Glomerular visceral epithelial cell (primary cell): ENCODE results near the gene SWSAP1.
A peak's percentile ranks its signal among the peaks of the same experiment; 100 is the strongest.
"Not testable (repeated sequence)": the region's sequence is repeated elsewhere in the genome, so short reads cannot be mapped to it uniquely, and the experiment has no call there.

ENCODE experiments used
- DNase-seq: peaks from one replicate; pipeline ENCODE4 v3.0.0-alpha.2; 2016; ENCODE audit errors: extremely low spot score

The SWSAP1 gene

DNA sequence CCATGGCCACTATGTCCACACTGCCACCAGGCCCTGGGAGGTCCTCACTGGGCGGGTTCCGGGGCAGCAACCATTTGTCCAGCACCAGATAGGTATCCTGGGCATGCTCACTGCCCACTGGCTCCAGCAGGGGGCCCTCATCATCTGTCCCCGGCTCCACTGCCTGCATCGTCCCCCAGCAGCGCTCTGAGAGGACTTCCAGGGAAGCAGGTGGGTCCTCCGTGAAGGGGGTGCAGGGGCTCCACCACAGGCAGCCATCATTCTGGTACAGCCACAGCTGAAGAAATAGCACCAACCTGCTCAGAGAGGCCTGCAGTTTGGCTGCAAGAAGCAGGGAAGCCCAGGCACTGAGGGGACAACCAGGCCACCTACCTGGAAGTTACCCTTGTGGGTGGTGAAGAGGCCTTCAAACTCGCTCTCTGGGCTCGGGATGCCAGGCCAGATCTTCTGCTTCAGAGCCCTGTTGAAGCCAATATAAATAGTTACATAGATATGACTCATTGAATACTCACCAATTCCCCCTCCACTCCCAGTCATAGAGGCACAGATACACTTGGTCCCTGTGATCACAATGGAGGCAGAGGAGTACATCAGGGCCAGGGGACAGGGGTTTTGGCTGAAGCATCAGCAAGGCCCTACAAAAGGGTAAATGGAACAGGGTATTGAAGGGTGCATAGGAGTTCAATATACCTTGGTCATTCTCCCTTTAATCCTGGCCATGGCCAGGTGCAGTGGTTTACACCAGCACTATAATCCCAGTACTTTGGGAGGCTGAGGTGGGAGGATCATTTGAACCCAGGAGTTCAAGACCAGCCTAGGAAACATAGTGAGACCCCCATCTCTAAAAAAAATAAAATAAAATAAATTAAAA lies 4.1 kb downstream of the SWSAP1 start:
- DNase-seq: peak; percentile 76

DNA sequence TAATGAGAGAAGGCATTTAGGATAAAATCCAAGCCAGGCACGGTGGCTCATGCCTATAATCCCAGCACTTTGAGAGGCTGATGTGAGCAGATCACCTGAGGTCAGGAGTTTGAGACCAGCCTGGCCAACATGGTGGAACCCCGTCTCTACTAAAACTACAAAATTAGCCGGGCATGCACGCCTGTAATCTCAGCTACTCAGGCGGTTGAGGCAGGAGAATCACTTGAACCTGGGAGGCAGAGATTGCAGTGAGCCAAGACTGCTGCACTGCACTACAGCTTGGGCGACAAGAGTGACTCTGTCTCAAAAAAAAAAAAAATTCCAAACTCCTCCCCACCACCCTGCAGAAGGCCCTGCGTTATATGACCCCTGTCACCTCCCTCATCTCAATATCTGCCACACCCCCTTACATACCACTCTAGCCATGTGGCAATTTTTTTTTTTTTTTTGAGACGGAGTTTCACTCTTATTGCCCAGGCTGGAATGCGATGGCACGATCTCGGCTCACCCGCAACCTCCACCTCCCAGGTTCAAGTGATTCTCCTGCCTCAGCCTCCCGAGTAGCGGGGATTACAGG lies 4.9 kb downstream of the SWSAP1 start:
- DNase-seq: not testable (repeated sequence)

DNA sequence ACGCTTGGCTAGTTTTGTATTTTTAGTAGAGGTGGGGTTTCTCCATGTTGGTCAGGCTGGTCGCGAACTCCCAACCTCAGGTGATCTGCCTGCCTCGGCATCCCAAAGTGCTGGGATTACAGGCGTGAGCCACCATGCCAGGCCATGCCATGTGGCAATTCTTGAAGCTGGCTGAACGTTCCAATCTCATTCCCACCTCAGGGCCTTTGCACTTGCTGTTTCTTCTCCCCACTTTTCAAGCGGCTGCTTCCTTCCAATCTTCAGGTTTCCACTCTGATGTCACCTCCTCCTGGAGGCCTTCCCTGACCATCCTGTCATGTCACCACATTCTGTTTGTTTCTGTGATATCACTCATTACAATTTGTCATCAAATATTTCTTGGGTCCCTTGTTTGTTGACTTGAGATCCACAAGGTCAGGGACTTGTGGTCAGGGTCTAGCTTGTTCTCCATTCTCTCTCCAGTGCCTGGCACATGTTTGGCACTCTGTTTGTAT lies 5.4 kb downstream of the SWSAP1 start:
- DNase-seq: no peak

DNA sequence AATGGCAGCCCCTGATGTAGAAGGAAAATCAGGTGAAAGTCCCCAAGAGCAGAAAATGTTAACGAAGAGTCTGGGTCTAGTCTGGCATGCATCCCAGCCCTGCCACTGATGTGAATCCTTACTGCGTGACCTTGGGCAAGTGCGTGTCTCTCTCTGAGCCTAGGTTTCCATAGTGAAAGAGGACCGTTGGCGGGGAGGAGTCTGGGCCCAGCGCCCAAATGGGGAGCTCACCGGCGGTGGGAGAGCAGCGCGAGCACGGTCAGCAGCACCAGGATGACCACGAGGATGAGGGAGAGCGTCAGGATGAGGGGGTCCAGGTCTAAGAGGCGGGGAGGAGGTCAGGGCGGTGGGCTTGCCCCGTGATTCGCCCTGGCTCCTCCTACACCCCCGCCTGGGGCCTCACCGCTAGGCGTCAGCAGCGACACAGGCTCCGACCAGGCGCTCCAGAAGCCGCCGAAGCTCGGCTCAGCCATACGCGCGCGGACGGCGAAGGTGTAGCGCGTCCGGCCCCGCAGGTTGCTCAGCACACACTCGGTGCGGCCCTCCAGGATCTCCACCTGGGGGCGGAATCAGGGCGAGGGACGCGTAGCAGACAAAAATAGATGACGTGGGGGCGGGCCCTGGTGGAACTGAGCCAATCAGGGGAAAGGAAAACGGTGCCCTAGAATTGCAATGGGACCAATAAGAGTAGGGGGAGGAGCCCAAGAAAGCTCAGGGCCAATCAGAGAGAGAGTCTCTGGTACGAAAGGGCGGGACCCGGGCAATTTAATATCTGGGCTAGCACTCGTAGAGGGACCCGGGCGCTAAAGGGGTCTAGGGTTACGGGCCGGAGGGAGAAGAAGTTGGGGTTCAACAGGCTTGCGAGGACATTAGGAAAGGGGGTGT lies 6.4 kb downstream of the SWSAP1 start:
- peak; percentile 99 for DNase-seq

DNA sequence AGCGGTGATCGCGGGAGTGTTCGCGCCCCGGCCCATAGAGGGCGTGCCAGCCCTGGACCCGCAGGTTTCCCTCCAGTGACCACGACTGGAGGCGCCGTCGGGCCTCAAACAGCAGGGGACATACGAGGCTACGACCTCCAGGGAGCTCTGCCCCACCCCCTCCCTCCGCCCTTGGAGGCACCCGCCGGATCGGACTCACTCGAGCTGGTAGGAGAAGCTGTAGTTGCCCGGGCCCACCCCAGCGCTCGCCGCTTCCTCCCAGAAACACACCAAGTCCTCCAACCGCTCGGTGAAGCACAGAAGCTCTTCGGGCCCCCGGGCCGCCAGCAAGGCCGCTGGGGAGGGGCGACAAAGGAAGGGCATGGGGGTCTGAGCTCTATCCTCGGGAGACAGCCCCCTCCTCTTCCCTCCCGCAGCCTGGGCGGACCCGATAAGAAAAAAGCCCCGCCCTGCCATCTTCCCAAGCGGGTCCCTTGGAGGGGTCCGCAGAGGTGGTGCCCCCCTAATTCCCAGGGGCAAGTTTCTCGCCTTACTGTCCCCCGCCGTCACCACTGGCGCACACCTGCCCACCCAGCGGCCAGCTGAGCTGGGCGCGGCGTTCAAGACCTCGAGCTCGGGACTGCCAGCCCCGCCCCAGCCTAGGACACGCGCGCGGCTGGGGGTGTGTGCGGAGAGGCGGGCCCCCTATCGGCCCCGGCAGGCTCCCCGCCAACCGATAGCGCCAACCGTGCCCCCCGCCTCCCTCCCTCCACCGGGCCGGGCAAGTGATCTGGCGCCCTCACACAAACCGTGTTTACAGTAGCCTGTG lies 8.6 kb downstream of the SWSAP1 start:
- DNase-seq: peak; percentile 43

DNA sequence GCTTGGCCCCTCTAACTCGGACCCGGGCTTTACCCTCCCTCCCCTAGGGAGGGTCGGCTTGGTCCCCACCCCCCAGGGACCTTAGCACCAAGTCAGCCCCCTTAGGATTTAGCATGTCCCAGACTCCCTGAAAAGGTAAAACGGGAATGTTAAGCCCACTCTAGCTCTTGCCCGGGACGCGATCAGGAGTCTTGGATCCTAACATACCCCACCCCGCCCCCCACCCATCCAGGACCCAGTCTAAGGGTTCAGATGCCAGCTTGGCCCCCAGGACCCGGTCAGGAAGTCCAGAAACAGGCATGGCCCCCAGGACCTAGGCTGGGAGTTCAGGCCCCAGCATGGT lies 9.2 kb downstream of the SWSAP1 start:
- DNase-seq: no peak

DNA sequence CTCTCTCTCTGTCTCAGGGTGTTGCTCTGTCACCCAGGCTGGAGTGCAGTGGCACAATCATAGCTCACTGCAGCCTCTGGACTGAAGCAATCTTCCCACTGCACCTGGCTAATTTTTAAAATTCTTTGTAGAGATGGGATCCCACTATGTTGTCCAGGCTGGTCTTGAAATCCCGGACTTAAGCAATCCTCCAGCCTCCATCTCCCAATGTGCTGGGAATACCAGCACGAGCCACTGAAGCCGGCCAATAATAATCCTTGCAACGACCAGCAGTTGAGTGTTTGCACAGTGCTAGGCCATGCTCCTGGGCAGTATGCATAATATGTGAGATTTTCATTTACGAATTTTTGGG lies 10.3 kb downstream of the SWSAP1 start:
- no peak for DNase-seq

DNA sequence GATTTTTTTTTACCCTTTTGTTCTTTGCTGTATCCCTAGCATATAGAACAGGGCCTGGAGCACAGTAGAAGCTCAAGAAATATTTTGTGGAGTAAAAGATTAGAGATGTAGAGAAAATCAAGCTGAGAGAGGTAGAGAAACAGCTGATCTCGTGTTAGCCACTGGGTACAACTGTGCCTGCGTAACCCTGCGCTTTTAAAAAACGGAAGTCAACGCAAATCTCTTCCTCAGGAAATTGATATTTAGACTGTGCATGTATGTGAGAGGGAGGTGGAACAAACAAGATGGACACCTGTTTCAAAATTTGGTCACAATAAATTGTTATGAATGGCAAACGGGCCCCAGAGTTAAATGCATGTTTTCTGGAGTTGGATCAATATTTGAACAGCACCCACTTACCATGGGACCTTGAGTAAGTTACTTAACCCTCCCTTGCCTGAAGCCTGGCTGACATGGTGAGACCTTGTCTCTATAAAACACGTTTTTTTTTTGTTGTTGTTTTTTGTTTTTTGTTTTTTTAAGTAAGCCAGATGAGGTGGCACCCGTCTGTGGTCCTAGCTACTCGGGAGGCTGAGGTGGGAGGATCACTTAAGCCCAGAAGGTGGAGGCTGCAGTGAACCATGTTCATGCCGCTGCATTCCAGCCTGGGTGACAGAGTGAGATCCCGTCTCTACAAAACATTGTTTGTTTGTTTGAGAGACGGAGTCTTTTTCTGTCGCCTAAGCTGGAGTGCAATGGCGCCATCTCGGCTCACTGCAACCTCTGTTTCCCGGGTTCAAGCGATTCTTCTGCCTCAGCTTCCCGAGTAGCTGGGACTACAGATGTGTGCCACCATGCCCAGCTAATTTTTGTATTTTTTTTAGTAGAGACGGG lies 12.9 kb downstream of the SWSAP1 start:
- no peak for DNase-seq

DNA sequence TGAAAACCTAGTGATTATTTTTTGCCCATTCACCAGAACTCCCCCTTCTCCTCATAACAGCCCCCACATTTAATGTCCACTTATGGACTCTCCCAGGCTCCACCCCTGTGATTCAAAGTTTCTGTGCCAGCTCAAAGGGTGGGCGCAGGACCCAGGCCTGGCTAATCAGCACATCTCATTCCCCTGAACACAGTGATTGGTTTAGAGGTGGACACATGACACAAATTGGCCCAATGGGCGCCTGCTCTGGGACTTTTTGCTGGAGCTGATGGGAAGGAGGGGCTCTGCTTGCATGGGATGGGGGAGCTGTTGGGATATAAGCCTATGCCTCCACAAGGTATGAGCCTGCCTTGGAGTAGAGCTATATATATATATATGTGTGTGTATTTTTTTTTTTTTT lies 15.9 kb downstream of the SWSAP1 start:
- DNase-seq: no peak

DNA sequence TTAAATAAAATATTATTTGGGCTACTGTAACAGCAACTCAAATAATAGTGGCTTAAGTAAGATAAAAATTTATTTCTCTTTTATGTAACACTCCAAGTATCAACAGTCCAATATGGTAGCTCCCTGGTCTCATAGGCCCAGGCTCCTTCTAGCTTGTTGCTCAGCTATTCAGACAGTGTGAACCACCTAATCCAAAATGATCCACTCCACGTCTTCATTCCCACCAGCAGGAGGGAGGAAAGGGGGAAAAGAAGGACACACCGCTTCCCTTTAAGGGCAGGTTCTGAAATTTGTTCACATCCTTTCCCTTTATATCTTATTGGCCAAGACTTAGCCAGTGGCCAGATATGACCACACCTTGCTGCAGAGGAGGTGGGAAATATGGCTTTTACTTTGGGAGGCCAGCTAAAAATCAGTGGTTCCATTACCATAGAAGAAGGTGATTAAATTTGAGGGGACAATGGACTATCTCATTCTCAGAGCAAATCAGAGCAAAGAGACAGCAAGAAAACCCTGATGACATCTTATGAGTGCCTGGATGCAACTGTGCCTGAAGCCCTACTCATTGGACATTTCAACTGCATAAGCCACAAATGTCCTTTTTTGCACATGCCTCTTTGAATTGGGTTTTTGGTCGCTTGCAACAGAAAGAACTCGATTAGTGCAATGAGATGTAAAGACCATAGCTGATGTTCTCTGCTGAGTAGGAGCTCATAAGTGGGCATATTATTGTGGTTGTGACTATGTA lies 16.6 kb downstream of the SWSAP1 start:
- DNase-seq: no peak

DNA sequence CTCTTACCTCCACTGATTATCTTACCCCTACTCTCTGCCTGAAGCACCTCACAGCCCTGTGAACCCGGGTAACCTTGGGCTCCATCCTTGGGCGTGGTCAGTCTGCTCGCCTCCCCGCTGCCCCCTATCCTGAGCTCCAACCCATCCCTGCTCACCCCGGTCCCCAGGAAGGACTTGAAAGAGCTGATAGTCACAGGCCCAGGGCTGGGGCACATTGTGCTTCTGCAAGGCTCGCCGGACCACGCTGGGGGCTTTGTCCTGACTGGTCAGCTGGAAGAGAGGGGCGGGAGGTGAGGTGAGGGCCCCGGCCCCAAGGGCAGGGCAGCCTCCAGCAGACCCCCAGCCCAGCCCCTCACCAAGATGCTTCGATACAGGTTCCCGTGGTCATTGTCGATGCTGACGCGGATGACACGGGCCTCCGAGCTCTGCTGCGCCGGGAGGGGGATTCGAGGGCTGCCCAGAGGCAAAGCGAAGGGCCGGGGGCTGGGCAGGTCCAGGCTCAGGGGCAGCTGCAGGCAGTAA lies 22.7 kb downstream of the SWSAP1 start:
- DNase-seq: no peak

DNA sequence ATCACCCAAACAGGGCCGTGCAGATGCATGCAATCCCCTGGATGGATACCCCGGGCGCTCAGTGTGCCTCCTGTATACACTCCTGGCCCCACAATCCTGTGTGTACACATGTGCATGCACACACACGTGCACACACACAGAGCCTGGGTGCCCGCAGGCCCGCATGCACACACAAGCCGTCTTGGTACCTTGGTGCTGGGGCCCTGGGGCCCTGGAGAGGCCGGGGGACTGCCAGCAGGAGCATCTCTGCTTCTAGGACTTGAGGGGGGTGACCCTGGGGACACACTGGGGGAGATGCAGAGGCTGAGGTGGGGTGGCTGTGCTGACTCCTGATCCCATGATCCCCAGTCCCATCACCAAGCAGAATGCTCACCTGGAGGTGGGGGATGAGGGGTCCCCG lies 25.2 kb downstream of the SWSAP1 start:
- no peak for DNase-seq

DNA sequence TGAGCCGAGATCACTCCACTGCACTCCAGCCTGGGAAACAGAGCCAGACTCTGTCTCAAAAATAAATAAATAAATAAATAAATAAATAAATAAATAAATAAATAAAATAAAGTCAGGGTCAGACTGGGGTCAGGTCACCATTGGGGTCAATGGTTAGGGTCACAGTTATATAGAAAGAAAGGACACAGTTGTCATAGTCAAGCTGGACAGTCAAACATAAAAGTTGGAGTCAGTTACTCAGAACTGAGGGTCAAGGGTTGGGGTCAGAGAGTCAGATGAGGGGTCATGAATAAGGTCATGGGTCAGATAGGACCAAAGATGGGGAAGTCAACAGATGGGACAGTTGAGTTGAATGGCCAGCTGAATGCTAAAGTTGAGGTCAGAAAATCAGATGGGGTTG lies 26.3 kb downstream of the SWSAP1 start:
- no peak for DNase-seq

DNA sequence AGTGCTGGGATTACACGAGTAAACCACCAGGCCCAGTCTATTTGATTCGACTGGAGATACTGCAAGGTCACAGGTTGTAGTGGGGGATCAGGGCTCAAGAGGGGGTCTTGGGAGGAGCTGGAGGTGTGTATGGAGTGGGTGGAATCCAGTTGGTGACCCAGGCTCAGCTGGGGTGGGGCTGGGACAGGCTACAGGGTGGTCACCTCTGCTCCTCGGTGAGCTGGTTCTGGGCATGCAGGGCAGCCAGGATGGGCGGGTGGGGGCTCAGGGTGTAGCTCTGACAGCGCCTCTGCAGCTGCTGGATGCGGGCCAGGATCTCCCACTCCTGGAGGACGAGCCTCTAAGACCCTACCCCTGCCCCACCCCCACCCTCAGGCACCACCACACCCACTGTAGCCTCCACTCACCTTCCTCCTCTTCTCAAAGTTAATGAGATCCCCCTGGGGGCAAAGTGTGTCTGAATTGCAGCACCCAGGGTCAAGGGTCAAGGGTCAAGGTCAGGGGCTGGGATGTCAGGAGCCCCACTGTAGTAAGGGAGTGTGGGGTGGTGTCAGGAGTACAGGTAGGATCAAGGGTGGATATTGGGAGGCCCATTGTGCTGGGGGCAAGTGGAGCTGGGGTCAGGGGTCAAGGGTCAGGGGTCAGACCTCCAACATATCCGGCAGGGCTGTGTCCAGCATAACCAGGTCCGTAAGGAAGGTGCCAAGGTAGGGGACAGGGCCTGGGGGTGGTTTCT lies 27.5 kb downstream of the SWSAP1 start:
- no peak for DNase-seq

DNA sequence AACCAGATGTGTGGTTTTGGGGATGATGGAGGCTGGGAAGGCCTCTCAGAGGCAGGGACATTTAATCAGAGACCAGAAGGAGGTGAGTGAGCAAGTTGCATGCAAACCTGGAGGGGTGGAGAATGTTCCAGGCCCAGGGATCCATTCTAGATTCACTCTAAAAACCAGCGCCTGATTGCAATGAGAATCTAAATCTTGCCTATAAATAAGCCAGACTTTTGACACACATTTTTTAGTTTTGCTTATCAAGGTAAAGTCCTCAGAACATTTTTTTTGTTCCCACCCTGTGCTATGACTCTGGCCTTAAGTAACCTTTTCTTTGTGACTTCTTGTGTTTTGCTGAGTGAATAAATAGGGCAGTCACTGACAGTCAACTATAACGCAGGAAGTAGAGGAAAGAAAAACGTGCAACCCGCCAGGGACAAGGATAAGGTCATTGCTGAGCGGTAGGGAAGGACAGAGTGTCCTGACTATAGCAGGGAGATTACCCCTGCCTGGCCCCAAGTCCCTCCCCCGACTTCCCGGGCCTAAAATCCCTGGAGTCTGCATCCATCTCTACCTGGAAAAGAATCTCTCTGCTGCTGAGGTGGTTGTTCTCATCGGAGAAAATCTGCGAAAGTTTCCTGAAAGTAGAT lies 30.2 kb downstream of the SWSAP1 start:
- no peak for DNase-seq

DNA sequence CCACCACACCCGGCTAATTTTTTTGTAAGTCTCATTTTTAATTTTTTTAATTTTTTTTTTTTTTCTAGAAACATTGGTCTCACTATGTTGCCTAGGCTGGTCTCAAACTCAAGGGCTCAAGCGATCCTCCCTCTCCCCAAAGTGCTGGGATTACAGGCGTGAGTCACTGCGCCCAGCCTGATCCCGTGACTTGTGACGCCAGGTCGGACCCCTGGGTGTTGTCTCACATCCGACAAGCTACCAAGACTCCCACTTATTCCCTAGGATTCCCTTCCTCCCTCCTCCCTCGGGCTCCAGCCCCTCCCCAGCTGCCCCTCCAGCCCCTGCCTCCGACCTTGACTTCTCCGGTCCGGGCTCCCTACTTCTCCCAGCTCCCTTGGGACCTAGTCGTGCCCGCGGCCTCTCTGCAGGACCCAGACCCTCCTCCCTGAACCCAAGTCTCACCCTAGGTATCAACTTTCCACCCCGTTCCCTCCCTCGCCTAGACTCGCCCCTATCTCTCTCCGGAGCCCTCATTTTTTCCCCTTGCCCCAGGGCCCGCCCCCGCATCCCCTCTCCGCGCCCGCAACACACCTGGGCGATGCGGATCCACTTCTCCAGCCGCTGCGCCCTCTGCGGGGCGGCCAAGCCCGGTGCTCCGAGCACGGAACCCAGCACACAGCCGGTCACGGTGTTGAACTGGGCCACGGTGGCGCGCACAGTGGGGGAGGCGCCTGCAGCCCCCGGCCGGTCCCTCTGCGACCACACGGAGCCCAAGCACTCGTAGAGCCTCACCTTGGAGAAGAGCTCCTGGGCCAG lies 31.6 kb downstream of the SWSAP1 start:
- no peak for DNase-seq

DNA sequence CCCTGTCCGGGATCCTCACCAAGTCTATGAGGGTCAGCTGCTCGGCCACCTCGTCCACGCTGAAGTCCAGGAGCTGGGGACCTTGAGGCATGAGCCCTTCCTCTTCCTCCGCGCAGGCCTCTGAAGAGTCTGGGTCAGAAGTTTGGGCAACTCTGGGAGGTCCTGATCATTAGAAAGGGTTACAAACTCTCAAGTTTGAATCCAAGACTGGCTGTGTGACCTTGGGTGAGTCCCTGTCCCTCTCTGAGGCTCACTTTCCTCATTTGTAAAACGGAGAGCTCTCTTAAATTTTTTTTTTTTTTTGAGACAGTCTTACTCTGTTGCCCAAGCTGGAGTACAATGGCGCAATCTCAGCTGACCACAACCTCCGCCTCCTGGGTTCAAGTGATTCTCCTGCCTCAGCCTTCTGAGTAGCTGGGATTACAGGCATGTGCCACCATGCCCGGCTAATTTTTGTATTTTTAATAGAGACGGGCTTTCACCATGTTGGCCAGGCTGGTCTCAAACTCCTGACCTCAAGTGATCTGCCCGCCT lies 32.3 kb downstream of the SWSAP1 start:
- not testable (repeated sequence) for DNase-seq
